Osteocyte (in vitro differentiated cells): ENCODE results near the gene PDGFC. TPM values are rescaled to one million over a fixed set of nuclear protein-coding genes. Genes with fewer than 3 reads are reported as not detected.

Experiments used
- DNase-seq: peaks from one replicate; pipeline ENCODE4 v3.0.0; 2021; ENCODE audit warnings: mixed read lengths; ENCODE audit not compliant: unreplicated experiment; ENCODE audit errors: extremely low spot score
- H3K27ac Mint-ChIP-seq: one replicate; pipeline ENCODE4 v1.8.0; 2021; ENCODE audit warnings: mild to moderate bottlenecking, mixed read lengths; ENCODE audit not compliant: unreplicated experiment
- H3K27me3 Mint-ChIP-seq: one replicate; pipeline ENCODE4 v1.8.0; 2021; ENCODE audit warnings: mixed read lengths; ENCODE audit not compliant: unreplicated experiment
- H3K36me3 Mint-ChIP-seq: one replicate; pipeline ENCODE4 v1.8.0; 2021; ENCODE audit warnings: mixed read lengths; ENCODE audit not compliant: unreplicated experiment
- H3K4me1 Mint-ChIP-seq: one replicate; pipeline ENCODE4 v1.8.0; 2021; ENCODE audit warnings: mixed read lengths; ENCODE audit not compliant: unreplicated experiment
- H3K4me3 Mint-ChIP-seq: one replicate; pipeline ENCODE4 v1.8.0; 2021; ENCODE audit warnings: mild to moderate bottlenecking, moderate library complexity, mixed read lengths; ENCODE audit not compliant: unreplicated experiment
- H3K9me3 Mint-ChIP-seq: one replicate; pipeline ENCODE4 v1.8.0; 2021; ENCODE audit warnings: mixed read lengths; ENCODE audit not compliant: unreplicated experiment
- total RNA-seq: library from RNA; stranded (reverse); gene quantifications from 2 replicates; pipeline ENCODE4 v1.2.1, GENCODE V29; 2021
- TF ChIP-seq, protein P1 (sequence below): fragments of 200-600 bp; sonication (generic); IDR thresholded peaks from 2 replicates; pipeline ENCODE4 v1.5.0; 2021; ENCODE audit warnings: antibody characterized with exemption, mild to moderate bottlenecking, moderate library complexity

PDGFC gene
- total RNA-seq, 1 donor from 2014 or later: 25.4 TPM

GRCh38 chr4:157013656-157014055, 42.1 kb upstream of the PDGFC start:
- DNase-seq: no peak
- Mint-ChIP-seq H3K36me3 (no peaks in the 10 kb centered on the region), H3K27me3 (no peaks in the 10 kb centered on the region), H3K9me3 (no peaks in the 10 kb centered on the region), H3K27ac (no peak overlapping the region), H3K4me3 (no peak overlapping the region), H3K4me1 (peaks cover 14% of the 10 kb centered on the region)
- TF ChIP-seq, protein P1, sequence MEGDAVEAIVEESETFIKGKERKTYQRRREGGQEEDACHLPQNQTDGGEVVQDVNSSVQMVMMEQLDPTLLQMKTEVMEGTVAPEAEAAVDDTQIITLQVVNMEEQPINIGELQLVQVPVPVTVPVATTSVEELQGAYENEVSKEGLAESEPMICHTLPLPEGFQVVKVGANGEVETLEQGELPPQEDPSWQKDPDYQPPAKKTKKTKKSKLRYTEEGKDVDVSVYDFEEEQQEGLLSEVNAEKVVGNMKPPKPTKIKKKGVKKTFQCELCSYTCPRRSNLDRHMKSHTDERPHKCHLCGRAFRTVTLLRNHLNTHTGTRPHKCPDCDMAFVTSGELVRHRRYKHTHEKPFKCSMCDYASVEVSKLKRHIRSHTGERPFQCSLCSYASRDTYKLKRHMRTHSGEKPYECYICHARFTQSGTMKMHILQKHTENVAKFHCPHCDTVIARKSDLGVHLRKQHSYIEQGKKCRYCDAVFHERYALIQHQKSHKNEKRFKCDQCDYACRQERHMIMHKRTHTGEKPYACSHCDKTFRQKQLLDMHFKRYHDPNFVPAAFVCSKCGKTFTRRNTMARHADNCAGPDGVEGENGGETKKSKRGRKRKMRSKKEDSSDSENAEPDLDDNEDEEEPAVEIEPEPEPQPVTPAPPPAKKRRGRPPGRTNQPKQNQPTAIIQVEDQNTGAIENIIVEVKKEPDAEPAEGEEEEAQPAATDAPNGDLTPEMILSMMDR: no peak

GRCh38 chr4:157012781-157013180, 41.2 kb upstream of the PDGFC start:
- no peak for DNase-seq
- Mint-ChIP-seq H3K27me3 (no peaks in the 10 kb centered on the region), H3K4me3 (no peak overlapping the region), H3K4me1 (peaks cover 14% of the 10 kb centered on the region), H3K36me3 (no peaks in the 10 kb centered on the region), H3K27ac (no peak overlapping the region), H3K9me3 (no peaks in the 10 kb centered on the region)
- TF ChIP-seq, protein P1: no peak

DNA sequence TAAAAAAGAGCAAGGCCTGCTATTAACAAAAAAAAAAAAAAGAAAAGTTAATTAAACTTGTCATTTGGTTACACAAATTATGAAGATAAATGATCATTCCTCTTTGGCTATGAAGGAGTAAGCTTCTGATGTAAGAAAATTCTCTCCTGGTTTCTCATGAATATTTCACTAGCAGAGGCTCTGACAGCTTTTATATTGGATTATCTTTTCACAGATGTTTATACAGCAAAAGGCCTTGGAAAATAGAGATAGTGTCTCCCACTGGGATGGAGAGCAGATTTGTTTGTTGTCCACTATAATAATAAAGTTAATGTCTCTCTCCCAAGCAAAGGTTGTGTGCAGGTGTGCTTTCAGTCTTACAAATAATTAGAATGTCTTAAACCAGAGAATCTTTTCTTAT, 40.7 kb upstream of the PDGFC start:
- no peak overlapping the region for H3K27ac Mint-ChIP-seq
- no peak overlapping the region for H3K4me3 Mint-ChIP-seq
- peaks cover 14% of the 10 kb centered on the region for H3K4me1 Mint-ChIP-seq
- no peaks in the 10 kb centered on the region for H3K36me3 Mint-ChIP-seq
- TF ChIP-seq, protein P1: no peak
- no peak for DNase-seq
- no peaks in the 10 kb centered on the region for H3K9me3 Mint-ChIP-seq
- no peaks in the 10 kb centered on the region for H3K27me3 Mint-ChIP-seq

- DNase-seq: no peak
- Mint-ChIP-seq H3K27me3 (no peaks in the 10 kb centered on the region), H3K36me3 (no peaks in the 10 kb centered on the region), H3K27ac (no peak overlapping the region), H3K4me1 (peaks cover 14% of the 10 kb centered on the region), H3K4me3 (no peak overlapping the region), H3K9me3 (no peaks in the 10 kb centered on the region)
- TF ChIP-seq, protein P1: no peak
Measured at GRCh38 chr4:157010630-157011029, 39.0 kb upstream of the PDGFC start.

DNA sequence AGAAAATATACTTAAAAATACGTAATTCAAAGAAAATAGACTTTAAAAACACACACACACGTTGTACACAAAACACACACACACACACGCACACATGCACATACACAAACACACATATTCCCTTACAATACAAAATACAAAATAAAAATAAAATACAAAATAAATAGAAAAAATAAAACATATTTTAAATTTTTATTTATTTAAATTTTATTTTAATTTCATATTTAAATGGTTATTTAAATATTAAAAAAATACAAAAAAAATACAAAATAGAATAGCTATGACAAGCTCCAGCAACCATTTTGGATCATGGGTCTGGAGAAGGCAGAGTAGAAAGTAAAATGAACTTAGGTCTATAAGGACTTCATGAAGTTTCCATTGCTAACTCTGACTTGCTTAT, 34.2 kb upstream of the PDGFC start:
- H3K27ac Mint-ChIP-seq: no peak overlapping the region
- TF ChIP-seq, protein P1: no peak
- H3K36me3 Mint-ChIP-seq: no peaks in the 10 kb centered on the region
- H3K9me3 Mint-ChIP-seq: no peaks in the 10 kb centered on the region
- no peak overlapping the region for H3K4me3 Mint-ChIP-seq
- DNase-seq: no peak
- peaks cover 28% of the 10 kb centered on the region for H3K4me1 Mint-ChIP-seq
- no peaks in the 10 kb centered on the region for H3K27me3 Mint-ChIP-seq
